H1 (cell line): ENCODE measurements around the gene PIK3R1. TPM values are rescaled to one million over a fixed set of nuclear protein-coding genes. Genes with fewer than 3 reads are reported as not detected.

ENCODE experiments used
- ASH2L ChIP-seq: fragments of 200-600, 300-600 bp; sonication (generic); IDR thresholded peaks from one replicate; pipeline ENCODE4 v1.7.1; 2017; ENCODE audit warnings: low read length
- CBX8 ChIP-seq: fragments of 300-800, 300-1000 bp; sonication (generic); IDR thresholded peaks from 2 replicates; pipeline ENCODE4 v1.7.1; 2016; ENCODE audit warnings: low read depth, low read length, borderline replicate concordance
- CHD1 ChIP-seq: IDR thresholded peaks from 2 replicates; pipeline ENCODE4 v1.6.1; 2012; ENCODE audit warnings: low read depth, low read length, improper control_type of control experiment
- CHD2 ChIP-seq: IDR thresholded peaks from 2 replicates; pipeline ENCODE4 v1.6.1; 2012; ENCODE audit warnings: low read length, improper control_type of control experiment
- EZH2 ChIP-seq: fragments of 200-600 bp; sonication (generic); IDR thresholded peaks from 2 replicates; pipeline ENCODE4 v1.7.1; 2012; ENCODE audit warnings: low read depth, mild to moderate bottlenecking, moderate library complexity, low read length, inconsistent platforms; ENCODE audit not compliant: severe bottlenecking
- HDAC2 ChIP-seq, 2 experiments: fragments of 300-600 bp in 1 of 2; sonication (generic) in 1 of 2; IDR thresholded peaks; 2 replicates each; pipeline ENCODE4 v1.6.1; 2011 to 2012; ENCODE audit warnings: low read depth in 2 of 2, low read length in 2 of 2, mild to moderate bottlenecking in 2 of 2, moderate library complexity in 2 of 2, borderline replicate concordance in 1 of 2, inconsistent platforms in 1 of 2
- KDM1A ChIP-seq: fragments of 200-600, 300-600 bp; sonication (generic); IDR thresholded peaks from 2 replicates; pipeline ENCODE4 v1.7.1; 2016; ENCODE audit warnings: mild to moderate bottlenecking, low read length, borderline replicate concordance
- POLR2A ChIP-seq, 2 experiments: IDR thresholded peaks; 1 replicate in 1 of 2; 2 replicates in 1 of 2; pipeline ENCODE4 v1.6.1; 2011; ENCODE audit warnings: low read depth in 2 of 2, low read length in 2 of 2, mild to moderate bottlenecking in 2 of 2; ENCODE audit errors: control extremely low read depth in 1 of 2
- POU5F1 ChIP-seq: IDR thresholded peaks from 2 replicates; pipeline ENCODE4 v1.6.1; 2011; ENCODE audit warnings: low read depth, mild to moderate bottlenecking, low read length, moderate library complexity
- RFX5 ChIP-seq: IDR thresholded peaks from 2 replicates; pipeline ENCODE4 v1.6.1; 2011; ENCODE audit warnings: low read depth, low read length, improper control_type of control experiment, borderline replicate concordance
- RXRA ChIP-seq: IDR thresholded peaks from 2 replicates; pipeline ENCODE4 v1.6.1; 2011; ENCODE audit warnings: low read depth, mild to moderate bottlenecking, low read length, moderate library complexity; ENCODE audit not compliant: insufficient read depth
- SIX5 ChIP-seq: IDR thresholded peaks from 2 replicates; pipeline ENCODE4 v1.6.1; 2011; ENCODE audit warnings: mild to moderate bottlenecking, low read depth, low read length
- TBP ChIP-seq: IDR thresholded peaks from 2 replicates; pipeline ENCODE4 v1.6.1; 2011; ENCODE audit warnings: low read depth, low read length, improper control_type of control experiment
- TEAD4 ChIP-seq: IDR thresholded peaks from 2 replicates; pipeline ENCODE4 v1.6.1; 2012; ENCODE audit warnings: low read depth, low read length, inconsistent platforms, mixed read lengths
- polyA plus RNA-seq, 7 experiments: library from polyadenylated mRNA; depleted of rRNA in 3 of 7; stranded (reverse) in 5 of 7; unstranded in 2 of 7; fragments of >200 nt in 5 of 7; fragments of 200-250 nt in 2 of 7; gene quantifications; 1 replicate in 5 of 7; 2 replicates in 1 of 7; 4 replicates in 1 of 7; pipeline versions ENCODE4 v1.2.1 to v1.2.3, GENCODE V29; 2011 to 2013; ENCODE audit warnings: missing spikeins in 2 of 7, mixed read lengths in 2 of 7
- total RNA-seq: library from RNA; stranded (reverse); fragmentation: NEBNext Ultra II Directional; extraction: Animal tissue kit (Norgen Biotek cat#: 25700); gene quantifications from 2 replicates; pipeline ENCODE4 v1.2.1, GENCODE V29; 2021
- TF ChIP-seq, protein P1 (sequence below): IDR thresholded peaks from 2 replicates; pipeline ENCODE4 v1.6.1; 2012; ENCODE audit warnings: low read length, inconsistent platforms

Gene PIK3R1
- total and polyA plus RNA-seq, 2 of the 8 experiments (the other 6 are each of a cell fraction or from before 2014, with no cell fraction given): 2.3 to 13.7 TPM

DNA sequence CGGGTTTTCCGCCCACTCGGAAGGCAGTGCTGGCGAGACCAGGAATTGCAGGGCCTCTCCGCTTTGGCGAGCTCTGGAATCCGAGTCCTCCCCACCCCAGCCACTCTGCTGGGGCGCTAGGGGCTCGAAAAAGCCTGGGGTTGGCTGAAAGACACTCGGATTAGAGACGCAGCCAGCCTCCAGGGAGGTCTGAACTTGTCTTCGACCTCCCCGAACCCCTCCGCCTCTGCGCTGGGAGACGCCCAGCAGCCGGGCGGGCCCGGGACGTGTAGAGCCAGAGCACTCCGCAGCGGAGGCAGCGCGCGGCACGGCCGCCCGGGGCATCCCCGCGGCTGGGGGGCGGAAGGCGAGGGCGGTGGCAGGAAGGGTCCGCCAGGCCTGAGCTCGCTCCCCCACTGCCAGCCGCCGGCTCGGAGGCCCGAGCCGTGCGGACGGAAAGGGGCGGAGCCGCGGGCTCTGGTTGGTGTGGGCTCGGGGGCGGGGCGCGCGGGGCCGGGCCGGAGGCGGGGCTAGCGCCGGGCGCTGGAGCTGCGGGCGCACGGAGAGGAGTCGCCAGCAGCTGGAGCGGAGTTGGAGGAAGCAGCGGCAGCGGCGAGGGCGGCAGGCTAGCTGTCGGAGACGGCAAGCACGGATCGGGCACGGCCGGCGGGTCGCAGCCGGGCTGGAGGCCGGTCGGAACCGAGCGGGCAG is at the start of gene PIK3R1 (continued):
- TF ChIP-seq CBX8 (no peak), CHD1 (no peak), POU5F1 (no peak), CHD2 (no peak), EZH2 (no peak), RFX5 (no peak), KDM1A (no peak), RXRA (no peak), TEAD4 (no peak), SIX5 (no peak), TBP (peak; percentile 67; the same call in 1 of the 2 replicates), POLR2A (IDR thresholded peaks at IDR 0.05; ENCODE audit: control extremely low read depth in 1 of 2, low read depth in 2 of 2, low read length in 2 of 2) (peak; percentile 23 to 68), ASH2L (no peak), HDAC2 (IDR thresholded peaks at IDR 0.05; ENCODE audit: borderline replicate concordance in 1 of 2, low read depth in 2 of 2, low read length in 2 of 2) (no peak)
- TF ChIP-seq, protein P1, sequence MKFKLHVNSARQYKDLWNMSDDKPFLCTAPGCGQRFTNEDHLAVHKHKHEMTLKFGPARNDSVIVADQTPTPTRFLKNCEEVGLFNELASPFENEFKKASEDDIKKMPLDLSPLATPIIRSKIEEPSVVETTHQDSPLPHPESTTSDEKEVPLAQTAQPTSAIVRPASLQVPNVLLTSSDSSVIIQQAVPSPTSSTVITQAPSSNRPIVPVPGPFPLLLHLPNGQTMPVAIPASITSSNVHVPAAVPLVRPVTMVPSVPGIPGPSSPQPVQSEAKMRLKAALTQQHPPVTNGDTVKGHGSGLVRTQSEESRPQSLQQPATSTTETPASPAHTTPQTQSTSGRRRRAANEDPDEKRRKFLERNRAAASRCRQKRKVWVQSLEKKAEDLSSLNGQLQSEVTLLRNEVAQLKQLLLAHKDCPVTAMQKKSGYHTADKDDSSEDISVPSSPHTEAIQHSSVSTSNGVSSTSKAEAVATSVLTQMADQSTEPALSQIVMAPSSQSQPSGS: no peak
